Endodermal cell (in vitro differentiated cells): ENCODE data around the gene TFF2. TPM values are rescaled to one million over a fixed set of nuclear protein-coding genes. Genes with fewer than 3 reads are reported as not detected.

Source experiments
- DNase-seq: peaks from one replicate; pipeline ENCODE4 v3.0.0-alpha.2; 2017
- H3K27ac ChIP-seq: 2 replicates; pipeline ENCODE4 v1.5.1; 2013; ENCODE audit warnings: mild to moderate bottlenecking, low read depth, low read length, moderate library complexity
- H3K27me3 ChIP-seq: 2 replicates; pipeline ENCODE4 v1.6.1; 2013; ENCODE audit warnings: mild to moderate bottlenecking, low read length, moderate library complexity; ENCODE audit not compliant: insufficient read depth, control insufficient read depth, poor library complexity, severe bottlenecking
- H3K36me3 ChIP-seq: 2 replicates; pipeline ENCODE4 v1.7.0; 2013; ENCODE audit warnings: mild to moderate bottlenecking, low read length, moderate library complexity; ENCODE audit not compliant: control insufficient read depth, insufficient read depth
- H3K4me1 ChIP-seq: one replicate; pipeline ENCODE4 v1.7.0; 2013; ENCODE audit warnings: low read length; ENCODE audit not compliant: control insufficient read depth, insufficient read depth
- H3K4me3 ChIP-seq: 2 replicates; pipeline ENCODE4 v1.5.1; 2013; ENCODE audit warnings: mild to moderate bottlenecking, low read length, moderate library complexity
- H3K9ac ChIP-seq: 2 replicates; pipeline ENCODE4 v1.6.1; 2013; ENCODE audit warnings: mild to moderate bottlenecking, low read length, moderate library complexity; ENCODE audit not compliant: poor library complexity, severe bottlenecking; ENCODE audit errors: extremely low read depth
- H3K9me3 ChIP-seq: 2 replicates; pipeline ENCODE4 v1.6.1; 2013; ENCODE audit warnings: mild to moderate bottlenecking, low read length, moderate library complexity; ENCODE audit not compliant: control insufficient read depth
- H3K27ac Mint-ChIP-seq: 2 replicates; pipeline ENCODE4 v1.8.0; 2020; ENCODE audit warnings: mixed read lengths
- H3K27me3 Mint-ChIP-seq: 2 replicates; pipeline ENCODE4 v1.8.0; 2021; ENCODE audit warnings: mild to moderate bottlenecking, mixed read lengths; ENCODE audit not compliant: insufficient read depth
- H3K36me3 Mint-ChIP-seq: 2 replicates; pipeline ENCODE4 v1.8.0; 2020; ENCODE audit warnings: low read depth, mixed read lengths
- H3K4me1 Mint-ChIP-seq: 2 replicates; pipeline ENCODE4 v1.8.0; 2020; ENCODE audit warnings: mixed read lengths
- H3K4me3 Mint-ChIP-seq: 2 replicates; pipeline ENCODE4 v1.8.0; 2020; ENCODE audit warnings: mild to moderate bottlenecking, moderate library complexity, mixed read lengths
- H3K9me3 Mint-ChIP-seq: 2 replicates; pipeline ENCODE4 v1.8.0; 2020; ENCODE audit warnings: mild to moderate bottlenecking, mixed read lengths
- WGBS, 2 experiments: methylation state at CpG; one replicate each; pipeline versions ENCODE4 v1.1.5 to v1.1.7; 2013; ENCODE audit warnings: missing lambda C conversion rate in 2 of 2, mixed read lengths in 1 of 2; ENCODE audit not compliant: insufficient coverage in 1 of 2, insufficient read length in 1 of 2; 5-methylcytosine and 5-hydroxymethylcytosine counted together
- total RNA-seq, 2 donors: library from RNA; stranded (reverse); fragmentation: NEBNext Ultra II Directional in 1 of 2; extraction: Animal tissue kit (Norgen Biotek cat#: 25700) in 1 of 2; gene quantifications; 2 replicates in 1 of 2; 3 replicates in 1 of 2; pipeline ENCODE4 v1.2.1, GENCODE V29; 2021
- TF ChIP-seq, protein P1 (sequence below): fragments of 200-600 bp; sonication (generic); conservative IDR thresholded peaks from 2 replicates; pipeline ENCODE4 v1.5.0; 2021; ENCODE audit warnings: antibody characterized with exemption, mild to moderate bottlenecking

Gene TFF2
- total RNA-seq, 2 donors from 2014 or later: not detected

DNA sequence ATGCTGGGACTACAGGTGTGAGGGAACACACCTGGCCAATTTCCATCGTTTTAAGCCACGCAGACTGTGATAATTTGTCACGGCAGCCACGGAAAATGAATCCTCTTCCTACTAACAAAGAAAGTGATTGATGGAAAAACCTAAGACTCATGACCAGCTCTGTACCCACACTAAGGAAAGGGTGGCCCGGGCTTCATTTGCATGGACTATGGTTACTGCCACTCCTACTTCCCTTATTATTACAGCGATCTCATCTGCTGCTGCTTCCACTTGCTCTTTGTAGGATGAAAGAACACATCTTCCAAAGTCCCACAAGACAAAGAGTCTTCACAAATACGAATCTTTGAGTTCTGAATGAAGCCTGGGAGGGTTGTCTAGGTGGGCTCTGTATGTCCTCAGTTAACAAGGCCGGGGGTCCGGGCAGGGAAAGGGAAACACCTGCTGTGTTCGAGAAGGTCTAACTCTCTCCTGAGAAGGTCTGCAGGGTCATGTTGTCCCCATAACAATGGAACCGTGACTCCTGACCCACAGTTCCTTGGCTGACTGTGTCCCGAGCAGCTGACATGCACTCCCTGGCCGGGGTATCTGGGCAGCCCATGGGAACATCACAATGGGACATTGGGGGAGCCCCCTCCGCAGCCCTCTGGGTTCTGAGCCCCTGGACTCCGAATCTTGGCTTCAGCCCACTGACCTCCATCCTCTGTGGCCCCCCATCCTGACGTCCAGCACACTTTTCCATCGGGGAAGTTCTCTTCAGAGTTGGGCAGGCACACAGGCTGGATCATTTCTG is 28.8 kb upstream of the TFF2 start:
- H3K27ac Mint-ChIP-seq: no peak overlapping the region
- DNase-seq: no peak
- WGBS, 2 experiments: 85 to 89% methylated on average over 14 to 17 of the region's 17 CpGs

DNA sequence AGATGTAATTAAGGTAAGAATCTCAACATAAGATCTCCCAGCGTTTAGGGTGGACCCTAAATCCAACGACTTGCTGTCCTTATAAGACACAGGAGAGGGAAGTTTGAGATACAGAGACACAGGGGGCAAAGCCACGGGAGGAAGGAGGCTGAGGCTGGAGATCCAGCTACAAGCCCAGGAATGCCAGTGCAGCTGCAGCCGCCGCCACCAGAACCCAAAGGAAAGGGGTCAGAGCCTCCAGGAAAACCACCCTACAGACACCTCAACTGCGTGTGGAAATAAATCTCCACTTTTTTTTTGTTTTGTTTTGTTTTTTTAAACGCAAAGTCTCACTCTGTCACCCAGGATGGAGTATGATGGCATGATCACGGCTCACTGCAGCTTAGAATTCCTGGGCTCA is 27.6 kb upstream of the TFF2 start:
- 87 to 89% methylated on average over 7 to 8 of the region's 8 CpGs for WGBS, 2 experiments
- H3K36me3 ChIP-seq: no peaks in the 10 kb centered on the region
- no peaks in the 10 kb centered on the region for H3K9me3 ChIP-seq
- H3K36me3 Mint-ChIP-seq: no peaks in the 10 kb centered on the region
- no peak overlapping the region for H3K9ac ChIP-seq
- no peaks in the 10 kb centered on the region for H3K4me1 ChIP-seq
- no peak overlapping the region for H3K27ac ChIP-seq
- no peak overlapping the region for H3K27ac Mint-ChIP-seq
- no peak overlapping the region for H3K4me3 ChIP-seq
- peaks cover 4% of the 10 kb centered on the region for H3K4me1 Mint-ChIP-seq
- peaks cover 10% of the 10 kb centered on the region for H3K9me3 Mint-ChIP-seq
- no peak overlapping the region for H3K4me3 Mint-ChIP-seq
- TF ChIP-seq, protein P1, sequence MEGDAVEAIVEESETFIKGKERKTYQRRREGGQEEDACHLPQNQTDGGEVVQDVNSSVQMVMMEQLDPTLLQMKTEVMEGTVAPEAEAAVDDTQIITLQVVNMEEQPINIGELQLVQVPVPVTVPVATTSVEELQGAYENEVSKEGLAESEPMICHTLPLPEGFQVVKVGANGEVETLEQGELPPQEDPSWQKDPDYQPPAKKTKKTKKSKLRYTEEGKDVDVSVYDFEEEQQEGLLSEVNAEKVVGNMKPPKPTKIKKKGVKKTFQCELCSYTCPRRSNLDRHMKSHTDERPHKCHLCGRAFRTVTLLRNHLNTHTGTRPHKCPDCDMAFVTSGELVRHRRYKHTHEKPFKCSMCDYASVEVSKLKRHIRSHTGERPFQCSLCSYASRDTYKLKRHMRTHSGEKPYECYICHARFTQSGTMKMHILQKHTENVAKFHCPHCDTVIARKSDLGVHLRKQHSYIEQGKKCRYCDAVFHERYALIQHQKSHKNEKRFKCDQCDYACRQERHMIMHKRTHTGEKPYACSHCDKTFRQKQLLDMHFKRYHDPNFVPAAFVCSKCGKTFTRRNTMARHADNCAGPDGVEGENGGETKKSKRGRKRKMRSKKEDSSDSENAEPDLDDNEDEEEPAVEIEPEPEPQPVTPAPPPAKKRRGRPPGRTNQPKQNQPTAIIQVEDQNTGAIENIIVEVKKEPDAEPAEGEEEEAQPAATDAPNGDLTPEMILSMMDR: no peak
- no peak for DNase-seq
- H3K27me3 Mint-ChIP-seq: peaks cover 6% of the 10 kb centered on the region
- H3K27me3 ChIP-seq: no peaks in the 10 kb centered on the region

More for the DNA sequence above, 28.8 kb upstream of the TFF2 start:
- H3K9ac ChIP-seq: no peak overlapping the region
- H3K4me3 ChIP-seq: no peak overlapping the region
- peaks cover 10% of the 10 kb centered on the region for H3K9me3 Mint-ChIP-seq
- H3K36me3 Mint-ChIP-seq: no peaks in the 10 kb centered on the region
- TF ChIP-seq, protein P1: no peak
- H3K4me1 Mint-ChIP-seq: peaks cover 4% of the 10 kb centered on the region
- H3K27me3 Mint-ChIP-seq: peaks cover 6% of the 10 kb centered on the region
- no peak overlapping the region for H3K4me3 Mint-ChIP-seq
- H3K4me1 ChIP-seq: no peaks in the 10 kb centered on the region
- H3K9me3 ChIP-seq: no peaks in the 10 kb centered on the region
- H3K36me3 ChIP-seq: no peaks in the 10 kb centered on the region
- H3K27me3 ChIP-seq: no peaks in the 10 kb centered on the region
- H3K27ac ChIP-seq: no peak overlapping the region

DNA sequence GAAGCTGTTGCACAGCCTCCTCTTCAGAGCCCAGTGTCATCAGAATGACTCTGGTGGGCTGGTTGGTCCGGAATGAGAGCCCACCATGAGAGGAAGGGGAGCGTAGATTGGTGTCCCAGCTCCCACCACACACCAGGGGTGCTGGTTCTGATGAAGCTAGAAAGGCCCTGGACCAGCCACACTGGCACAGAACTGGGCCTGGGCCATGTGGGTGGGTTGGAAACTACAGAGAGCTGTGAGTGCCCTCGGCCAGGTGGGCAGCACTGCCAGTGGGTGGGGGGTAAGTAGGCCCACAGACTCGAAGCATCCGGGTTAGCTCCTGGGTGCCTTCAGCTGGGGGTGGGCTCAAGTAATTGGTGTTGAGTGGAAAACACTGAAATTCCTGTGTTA is 27.2 kb upstream of the TFF2 start:
- no peak for DNase-seq
- H3K9ac ChIP-seq: no peak overlapping the region
- H3K36me3 ChIP-seq: no peaks in the 10 kb centered on the region
- Mint-ChIP-seq H3K36me3 (no peaks in the 10 kb centered on the region), H3K27me3 (peaks cover 6% of the 10 kb centered on the region), H3K9me3 (peaks cover 10% of the 10 kb centered on the region), H3K4me1 (peaks cover 4% of the 10 kb centered on the region), H3K4me3 (no peak overlapping the region), H3K27ac (no peak overlapping the region)
- H3K4me1 ChIP-seq: no peaks in the 10 kb centered on the region
- no peaks in the 10 kb centered on the region for H3K27me3 ChIP-seq
- TF ChIP-seq, protein P1: no peak
- no peaks in the 10 kb centered on the region for H3K9me3 ChIP-seq
- no peak overlapping the region for H3K4me3 ChIP-seq
- 97% methylated on average over 5 of the region's 5 CpGs; no CpG with 5 or more reads in 1 of the 2 experiments for WGBS, 2 experiments
- H3K27ac ChIP-seq: no peak overlapping the region
